Upper lobe of left lung (tissue), 6 donors: ENCODE results near the gene IDI2. TPM values are rescaled to one million over a fixed set of nuclear protein-coding genes. Genes with fewer than 3 reads are reported as not detected.

Experiments
- ATAC-seq, 2 donors: fragments of 200-7000 bp; cut with Tn5 transposase; one replicate each; pipeline ENCODE4 v1.9.1; 2022; ENCODE audit warnings: mild to moderate bottlenecking in 2 of 2, moderate library complexity in 2 of 2; ENCODE audit not compliant: low FRiP score in 2 of 2
- DNase-seq, 2 donors: peaks; one replicate each; pipeline ENCODE4 v3.0.0-alpha.2; 2019 to 2020
- H3K27ac ChIP-seq, 4 donors: fragments of 200-600 bp; sonication (generic); one replicate each; pipeline ENCODE4 v1.5.1; 2016 to 2019
- H3K27me3 ChIP-seq, 4 donors: fragments of 200-600 bp; sonication (generic); one replicate each; pipeline ENCODE4 v1.5.1; 2017 to 2019
- H3K36me3 ChIP-seq, 4 donors: fragments of 200-600 bp; sonication (generic); one replicate each; pipeline ENCODE4 v1.5.1; 2016 to 2019
- H3K4me1 ChIP-seq, 4 donors: fragments of 200-600 bp; sonication (generic); one replicate each; pipeline ENCODE4 v1.5.1; 2018 to 2019
- H3K4me3 ChIP-seq, 4 donors: fragments of 200-600 bp; sonication (generic); one replicate each; pipeline ENCODE4 v1.5.1; 2017 to 2019; ENCODE audit warnings: mild to moderate bottlenecking in 2 of 4, moderate library complexity in 1 of 4
- H3K9me3 ChIP-seq, 4 donors: fragments of 200-600 bp; sonication (generic); one replicate each; pipeline ENCODE4 v1.5.1; 2018 to 2019
- CTCF ChIP-seq, 6 experiments: fragments of 450-650 bp in 4 of 6; fragments of 200-600 bp in 2 of 6; sonication (generic) in 2 of 6; IDR thresholded peaks; one replicate each; pipeline ENCODE4 v1.5.1; 2016 to 2019; ENCODE audit warnings: antibody characterized with exemption in 6 of 6
- EP300 ChIP-seq, 4 donors: sonication (generic); formaldehyde crosslinking; IDR thresholded peaks; one replicate each; pipeline ENCODE4 v1.5.1; 2017; ENCODE audit warnings: antibody characterized with exemption in 4 of 4, control low read depth in 2 of 4
- POLR2A ChIP-seq, 4 donors: fragments of 450-650 bp; IDR thresholded peaks; one replicate each; pipeline ENCODE4 v1.5.1; 2016 to 2017; ENCODE audit warnings: antibody characterized with exemption in 4 of 4, mild to moderate bottlenecking in 2 of 4
- POLR2AphosphoS5 ChIP-seq, 2 donors: sonication (generic); formaldehyde crosslinking; IDR thresholded peaks; one replicate each; pipeline ENCODE4 v1.5.1; 2017; ENCODE audit warnings: antibody characterized with exemption in 2 of 2
- WGBS, 2 donors: methylation state at CpG; one replicate each; pipeline ENCODE4 v1.1.5; 2017 to 2018; 5-methylcytosine and 5-hydroxymethylcytosine counted together
- total RNA-seq, 6 donors: library from RNA; depleted of rRNA in 4 of 6; stranded (reverse); fragments of >200 nt in 4 of 6; gene quantifications; one replicate each; pipeline versions ENCODE4 v1.1.0 to v1.2.1, GENCODE V29; 2016 to 2021
- donor health status: DM: no; HTN: no; CAD: no; lungs with moderate emphysema.
- donor health status: DM: no; HTN: yes; CAD: no; lungs with severe emphysema.

IDI2 gene
- total RNA-seq, 6 donors from 2014 or later, result not detected

GRCh38 chr10:1059902-1060301 lies 34.2 kb upstream of the IDI2 start:
- DNase-seq, result no peak
- no peak for ATAC-seq
- no peaks in the 10 kb centered on the region for H3K9me3 ChIP-seq
- H3K4me1 ChIP-seq, result peaks cover 17 to 23% (median 21%) of the 10 kb centered on the region in 4 donors
- TF ChIP-seq EP300 (IDR thresholded peaks at IDR 0.05) (no peak), POLR2A (IDR thresholded peaks at IDR 0.05) (no peak), POLR2AphosphoS5 (IDR thresholded peaks at IDR 0.05) (no peak), CTCF (IDR thresholded peaks at IDR 0.05) (no peak)
- no peak overlapping the region for H3K27ac ChIP-seq
- H3K4me3 ChIP-seq, result no peak overlapping the region
- 93 to 94% methylated on average over 8 of the region's 8 CpGs for WGBS, 2 donors
- peaks cover 0 to 7% (median 6%) of the 10 kb centered on the region in 4 donors for H3K36me3 ChIP-seq
- no peaks in the 10 kb centered on the region for H3K27me3 ChIP-seq

GRCh38 chr10:1058017-1058416 lies 32.4 kb upstream of the IDI2 start:
- Histone ChIP-seq H3K36me3 (peaks cover 0 to 4% (median under 1%) of the 10 kb centered on the region in 4 donors), H3K27me3 (no peaks in the 10 kb centered on the region), H3K4me3 (peak overlapping the region in 1 of 4 donors; percentile 63), H3K4me1 (peaks cover 32 to 38% (median 37%) of the 10 kb centered on the region in 4 donors), H3K27ac (no peak overlapping the region), H3K9me3 (no peaks in the 10 kb centered on the region)
- no peak for TF ChIP-seq CTCF (IDR thresholded peaks at IDR 0.05)
- TF ChIP-seq POLR2AphosphoS5 (IDR thresholded peaks at IDR 0.05), result no peak
- TF ChIP-seq EP300 (IDR thresholded peaks at IDR 0.05), result no peak
- TF ChIP-seq POLR2A (IDR thresholded peaks at IDR 0.05), result no peak
- no peak for DNase-seq
- 71 to 74% methylated on average over 7 of the region's 7 CpGs for WGBS, 2 donors
- ATAC-seq, result no peak

- Histone ChIP-seq H3K4me1 (peaks cover 32 to 38% (median 38%) of the 10 kb centered on the region in 4 donors), H3K27me3 (no peaks in the 10 kb centered on the region), H3K9me3 (no peaks in the 10 kb centered on the region), H3K27ac (peak overlapping the region; percentile 98 to 100 (median 99)), H3K4me3 (peak overlapping the region; percentile 63 to 98 (median 96)), H3K36me3 (peaks cover 0 to 4% (median 2%) of the 10 kb centered on the region in 4 donors)
- ATAC-seq (peak; percentile 40 to 54), DNase-seq (no peak)
- TF ChIP-seq POLR2A (IDR thresholded peaks at IDR 0.05) (no peak), POLR2AphosphoS5 (IDR thresholded peaks at IDR 0.05) (no peak), EP300 (IDR thresholded peaks at IDR 0.05) (no peak), CTCF (IDR thresholded peaks at IDR 0.05) (no peak)
- 1 to 2% methylated on average over 19 to 26 of the region's 26 CpGs for WGBS, 2 donors
Observed at GRCh38 chr10:1057106-1057657, 31.5 kb upstream of the IDI2 start.

GRCh38 chr10:1056326-1057105 lies 30.9 kb upstream of the IDI2 start, which contains the start of gene WDR37:
Gene WDR37, plus strand, starts transcription at chr10:1056385. Its CDS starts 15,771 bp downstream, at chr10:1072156.
- DNase-seq (peak; percentile 85 to 98), ATAC-seq (peak; percentile 96 to 99)
- no peaks in the 10 kb centered on the region for H3K9me3 ChIP-seq
- H3K4me1 ChIP-seq, result peaks cover 32 to 44% (median 36%) of the 10 kb centered on the region in 4 donors
- peaks cover 0 to 11% (median 2%) of the 10 kb centered on the region in 4 donors for H3K36me3 ChIP-seq
- TF ChIP-seq POLR2A (IDR thresholded peaks at IDR 0.05) (peak; percentile 62 to 88 (median 77)), POLR2AphosphoS5 (IDR thresholded peaks at IDR 0.05) (peak; percentile 87 to 90), CTCF (IDR thresholded peaks at IDR 0.05) (no peak), EP300 (IDR thresholded peaks at IDR 0.05) (peak in 2 of 4 donors; percentile 8 to 25)
- H3K27me3 ChIP-seq, result no peaks in the 10 kb centered on the region
- peak within 1 kb of the TSS; percentile 98 to 100 (median 99) for H3K27ac ChIP-seq
- 0 to 1% methylated on average over 12 to 52 of the region's 87 CpGs for WGBS, 2 donors
- peak within 1 kb of the TSS; percentile 63 to 98 (median 96) for H3K4me3 ChIP-seq
